Choroid plexus epithelial cell (primary cell): ENCODE measurements around the gene CACFD1.

ENCODE experiments used
- DNase-seq: peaks from one replicate; pipeline ENCODE4 v3.0.0-alpha.2; 2010; ENCODE audit warnings: low read depth
- H3K4me3 ChIP-seq: 2 replicates; pipeline ENCODE4 v1.5.1; 2011; ENCODE audit warnings: low read depth, mild to moderate bottlenecking, control low read depth, low read length, moderate library complexity
- CTCF ChIP-seq: conservative IDR thresholded peaks from 2 replicates; pipeline ENCODE4 v1.5.1; 2011; ENCODE audit warnings: low read depth, mild to moderate bottlenecking, control low read depth, inconsistent platforms, low read length, moderate library complexity

CACFD1 gene

GRCh38 chr9:133464638-133465037, 4.9 kb downstream of the CACFD1 start:
- no peak for DNase-seq
- no peak for TF ChIP-seq CTCF

DNA sequence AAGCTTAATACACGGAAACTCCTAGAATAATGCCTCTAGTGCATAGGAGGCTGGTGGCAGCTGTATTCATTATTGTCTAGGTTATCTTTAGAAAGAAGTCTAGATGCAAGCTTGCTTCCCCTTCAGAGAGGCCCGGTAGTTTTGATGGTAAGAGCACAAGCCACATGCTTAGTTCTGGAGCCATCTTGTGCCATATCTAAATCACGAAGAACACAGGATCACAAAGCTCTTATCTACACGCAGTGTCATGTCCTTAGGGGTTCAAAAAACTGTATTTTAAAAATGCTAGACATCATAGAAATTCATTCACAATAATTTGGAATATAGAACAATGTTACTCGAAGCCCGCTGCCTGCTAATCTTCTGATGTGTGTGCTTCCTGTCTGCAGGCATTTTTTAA, 6.2 kb downstream of the CACFD1 start:
- no peak for DNase-seq
- H3K4me3 ChIP-seq, result no peak overlapping the region
- TF ChIP-seq CTCF, result no peak

More at GRCh38 chr9:133464638-133465037, 4.9 kb downstream of the CACFD1 start:
- no peak overlapping the region for H3K4me3 ChIP-seq

DNA sequence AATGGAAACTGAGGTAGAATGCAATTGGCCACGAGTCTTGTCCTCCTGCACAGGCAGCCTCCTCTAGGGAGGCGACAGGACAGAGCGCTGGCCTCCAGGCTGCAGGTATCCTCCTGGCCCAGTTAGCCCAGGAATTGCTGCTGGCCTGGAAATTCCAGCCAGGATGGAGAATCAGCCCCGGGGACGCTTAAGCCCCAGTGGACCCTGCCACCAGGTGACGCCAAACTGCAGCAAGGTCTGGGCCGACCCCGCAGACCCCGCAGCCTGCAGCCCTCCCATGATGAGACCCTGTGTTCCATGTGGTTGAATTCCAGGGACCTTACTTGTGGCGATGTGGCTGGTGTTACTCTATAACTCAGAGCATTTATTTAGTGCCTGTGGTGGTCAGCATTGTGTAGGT, 7.3 kb downstream of the CACFD1 start:
- DNase-seq, result no peak

GRCh38 chr9:133468374-133468773, 8.6 kb downstream of the CACFD1 start:
- no peak for DNase-seq
- no peak overlapping the region for H3K4me3 ChIP-seq
- TF ChIP-seq CTCF, result no peak

More for the DNA sequence above, 7.3 kb downstream of the CACFD1 start:
- no peak for TF ChIP-seq CTCF
- H3K4me3 ChIP-seq, result no peak overlapping the region

GRCh38 chr9:133468777-133469421, 9.1 kb downstream of the CACFD1 start:
- no peak for TF ChIP-seq CTCF
- H3K4me3 ChIP-seq, result no peak overlapping the region
- no peak for DNase-seq

GRCh38 chr9:133470427-133470924, 10.7 kb downstream of the CACFD1 start:
- no peak overlapping the region for H3K4me3 ChIP-seq
- no peak for DNase-seq

More at GRCh38 chr9:133470427-133470924, 10.7 kb downstream of the CACFD1 start:
- no peak for TF ChIP-seq CTCF
